GM10248 (cell line): Measurements from ENCODE around the gene CLMN.
"Not testable (repeated sequence)": the region's sequence is repeated elsewhere in the genome, so short reads cannot be mapped to it uniquely, and the experiment has no call there.

Source experiments
- CTCF ChIA-PET: fragments of 300-600 bp; sonication (Branson Sonifier 250); formaldehyde crosslinking; extraction: SDS; loops from one replicate; lab custom pipeline; 2021; ENCODE audit warnings: antibody characterized with exemption; lab: Yijun Ruan, JAX
- POLR2A ChIA-PET: fragments of 350-650 bp; sonication (Branson Sonifier 250); formaldehyde crosslinking; extraction: SDS; loops from one replicate; lab custom pipeline; 2020; ENCODE audit warnings: antibody characterized with exemption; lab: Yijun Ruan, JAX
- DNase-seq: peaks from one replicate; pipeline ENCODE4 v3.0.0; 2012; ENCODE audit errors: extremely low spot score
- CTCF ChIP-seq: IDR thresholded peaks from 2 replicates; pipeline ENCODE4 v1.5.1; 2012; ENCODE audit warnings: mild to moderate bottlenecking, low read depth; ENCODE audit errors: extremely low read depth, missing control alignments, control extremely low read depth

CLMN gene

GRCh38 chr14:95143808-95144620 is 175.7 kb downstream of the CLMN start:
- peak; percentile 20 for DNase-seq
- TF ChIP-seq CTCF: no peak
- CTCF ChIA-PET: interaction anchor here (1.3 kb wide), 1 partner anchor 45 kb away, joined by 3 read pairs; no protein-coding TSS in a partner anchor
- POLR2A ChIA-PET: no interaction called here

GRCh38 chr14:95142208-95142607 is 177.5 kb downstream of the CLMN start:
- DNase-seq: no peak
- POLR2A ChIA-PET: no interaction called here
- TF ChIP-seq CTCF: no peak
- CTCF ChIA-PET: interaction anchor here (1.4 kb wide), 1 partner anchor 9 kb away, joined by 3 read pairs; no protein-coding TSS in a partner anchor

GRCh38 chr14:95141684-95142083 is 178.0 kb downstream of the CLMN start:
- no peak for TF ChIP-seq CTCF
- POLR2A ChIA-PET: no interaction called here
- CTCF ChIA-PET: no interaction called here
- no peak for DNase-seq

- DNase-seq: no peak
- no peak for TF ChIP-seq CTCF
- CTCF ChIA-PET: interaction anchor here (1.0 kb wide), 1 partner anchor 23 kb away, joined by 3 read pairs; no protein-coding TSS in a partner anchor
- POLR2A ChIA-PET: no interaction called here
Observed at GRCh38 chr14:95140060-95140858, 179.4 kb downstream of the CLMN start.

- no peak for DNase-seq
- ChIA-PET POLR2A (no interaction called here), CTCF (no interaction called here)
- no peak for TF ChIP-seq CTCF
Observed at GRCh38 chr14:95138876-95139275, 180.8 kb downstream of the CLMN start.

GRCh38 chr14:95138455-95138854 is 181.3 kb downstream of the CLMN start:
- CTCF ChIA-PET, DNase-seq, POLR2A ChIA-PET: not testable (repeated sequence)

GRCh38 chr14:95137804-95138167 is 181.9 kb downstream of the CLMN start:
- no peak for TF ChIP-seq CTCF
- CTCF ChIA-PET: no interaction called here
- POLR2A ChIA-PET: no interaction called here

More at GRCh38 chr14:95137804-95138167, 181.9 kb downstream of the CLMN start:
- no peak for DNase-seq
